Stimulated activated naive CD8-positive, alpha-beta T cell treated with anti-CD3 and anti-CD28 coated beads, Interleukin-15, Interleukin-2, amounts not matched to agents 100 ng/mL and 50 ng/mL, for 24 hours (primary cell): ENCODE data around the gene SLC5A7.

ENCODE experiments used
- H3K27ac Mint-ChIP-seq: one replicate; pipeline ENCODE4 v1.8.0; 2021; ENCODE audit warnings: mild to moderate bottlenecking, mixed read lengths
- H3K27me3 Mint-ChIP-seq: one replicate; pipeline ENCODE4 v1.8.0; 2021; ENCODE audit warnings: mixed read lengths
- H3K36me3 Mint-ChIP-seq: one replicate; pipeline ENCODE4 v1.8.0; 2021; ENCODE audit warnings: low read depth, mixed read lengths
- H3K4me1 Mint-ChIP-seq: one replicate; pipeline ENCODE4 v1.8.0; 2021; ENCODE audit warnings: low read depth, mixed read lengths
- H3K4me3 Mint-ChIP-seq: one replicate; pipeline ENCODE4 v1.8.0; 2021; ENCODE audit warnings: mild to moderate bottlenecking, mixed read lengths
- H3K9me3 Mint-ChIP-seq: one replicate; pipeline ENCODE4 v1.8.0; 2021; ENCODE audit warnings: mixed read lengths

Gene SLC5A7

GRCh38 chr2:108029912-108030311, 43.6 kb downstream of the SLC5A7 start:
- Mint-ChIP-seq H3K27ac (no peak overlapping the region), H3K36me3 (no peaks in the 10 kb centered on the region), H3K27me3 (no peaks in the 10 kb centered on the region), H3K4me1 (no peaks in the 10 kb centered on the region), H3K4me3 (no peak overlapping the region), H3K9me3 (no peaks in the 10 kb centered on the region)

GRCh38 chr2:108031471-108031941, 45.2 kb downstream of the SLC5A7 start:
- H3K27me3 Mint-ChIP-seq, result no peaks in the 10 kb centered on the region
- no peaks in the 10 kb centered on the region for H3K36me3 Mint-ChIP-seq
- no peak overlapping the region for H3K4me3 Mint-ChIP-seq
- no peaks in the 10 kb centered on the region for H3K9me3 Mint-ChIP-seq
- H3K4me1 Mint-ChIP-seq, result no peaks in the 10 kb centered on the region
- no peak overlapping the region for H3K27ac Mint-ChIP-seq

GRCh38 chr2:108034843-108035242, 48.5 kb downstream of the SLC5A7 start:
- no peaks in the 10 kb centered on the region for H3K4me1 Mint-ChIP-seq
- no peak overlapping the region for H3K27ac Mint-ChIP-seq
- no peak overlapping the region for H3K4me3 Mint-ChIP-seq
- no peaks in the 10 kb centered on the region for H3K36me3 Mint-ChIP-seq
- H3K27me3 Mint-ChIP-seq, result no peaks in the 10 kb centered on the region
- no peaks in the 10 kb centered on the region for H3K9me3 Mint-ChIP-seq

- H3K27ac Mint-ChIP-seq, result no peak overlapping the region
- H3K27me3 Mint-ChIP-seq, result no peaks in the 10 kb centered on the region
- H3K4me3 Mint-ChIP-seq, result no peak overlapping the region
- H3K9me3 Mint-ChIP-seq, result peaks cover 4% of the 10 kb centered on the region
- H3K4me1 Mint-ChIP-seq, result no peaks in the 10 kb centered on the region
- H3K36me3 Mint-ChIP-seq, result no peaks in the 10 kb centered on the region
Observed at GRCh38 chr2:108048752-108049151, 62.4 kb downstream of the SLC5A7 start.

GRCh38 chr2:108058576-108059137, 72.3 kb downstream of the SLC5A7 start:
- H3K27ac Mint-ChIP-seq, result no peak overlapping the region
- no peaks in the 10 kb centered on the region for H3K4me1 Mint-ChIP-seq

GRCh38 chr2:108061439-108062042, 75.2 kb downstream of the SLC5A7 start:
- Mint-ChIP-seq H3K27ac (no peak overlapping the region), H3K9me3 (no peaks in the 10 kb centered on the region), H3K4me1 (no peaks in the 10 kb centered on the region), H3K27me3 (no peaks in the 10 kb centered on the region), H3K4me3 (no peak overlapping the region), H3K36me3 (no peaks in the 10 kb centered on the region)

More at GRCh38 chr2:108058576-108059137, 72.3 kb downstream of the SLC5A7 start:
- H3K36me3 Mint-ChIP-seq, result no peaks in the 10 kb centered on the region
- no peak overlapping the region for H3K4me3 Mint-ChIP-seq
- no peaks in the 10 kb centered on the region for H3K27me3 Mint-ChIP-seq
- no peaks in the 10 kb centered on the region for H3K9me3 Mint-ChIP-seq
